H1 (cell line): ENCODE results near the gene DXO. TPM values are rescaled to one million over a fixed set of nuclear protein-coding genes. Genes with fewer than 3 reads are reported as not detected.

ENCODE experiments used
- CTCF ChIA-PET: fragments of 300-600 bp; sonication (Branson Sonifier 250); formaldehyde crosslinking; loops from one replicate; lab custom pipeline; 2021; ENCODE audit not compliant: partially characterized antibody; lab: Charles Lee
- POLR2A ChIA-PET: fragments of 300-600 bp; sonication (Branson Sonifier 250); formaldehyde crosslinking; loops from one replicate; lab custom pipeline; 2021; ENCODE audit warnings: inconsistent platforms; ENCODE audit not compliant: partially characterized antibody; lab: Charles Lee
- DNase-seq, 2 experiments: peaks; one replicate each; pipeline versions ENCODE4 v3.0.0 to v3.0.0-alpha.2; 2010 to 2022; ENCODE audit warnings: low spot score in 2 of 2, low read depth in 1 of 2, mixed read lengths in 1 of 2
- FAIRE-seq: peaks from 2 replicates; lab custom pipeline; 2011; peaks lifted over from hg19 to GRCh38; lab: Jason Lieb, UNC
- H2AFZ ChIP-seq: 2 replicates; pipeline ENCODE4 v1.8.1; 2012; ENCODE audit warnings: low read length, inconsistent platforms
- H2AK5ac ChIP-seq: 2 replicates; pipeline ENCODE4 v1.6.1; 2013; ENCODE audit warnings: low read depth, low read length
- H2BK120ac ChIP-seq: replicated peaks from 2 replicates; pipeline ENCODE3; 2013; ENCODE audit warnings: low read depth, low read length, inconsistent platforms
- H2BK12ac ChIP-seq: 2 replicates; pipeline ENCODE4 v1.6.1; 2013; ENCODE audit warnings: low read depth, low read length
- H2BK15ac ChIP-seq: 2 replicates; pipeline ENCODE4 v1.6.1; 2013; ENCODE audit warnings: low read length
- H2BK20ac ChIP-seq: 2 replicates; pipeline ENCODE4 v1.6.1; 2013; ENCODE audit warnings: low read length
- H2BK5ac ChIP-seq: 2 replicates; pipeline ENCODE4 v1.6.1; 2013; ENCODE audit warnings: low read depth, low read length
- H3K14ac ChIP-seq: 2 replicates; pipeline ENCODE4 v1.6.1; 2013; ENCODE audit warnings: inconsistent platforms; ENCODE audit not compliant: insufficient read length
- H3K18ac ChIP-seq: 2 replicates; pipeline ENCODE4 v1.6.1; 2013; ENCODE audit warnings: low read length; ENCODE audit errors: extremely low read depth
- H3K23ac ChIP-seq: 2 replicates; pipeline ENCODE4 v1.6.1; 2013; ENCODE audit warnings: inconsistent platforms; ENCODE audit not compliant: insufficient read length
- H3K23me2 ChIP-seq: 2 replicates; pipeline ENCODE4 v1.6.1; 2013; ENCODE audit warnings: low read depth, low read length
- H3K27ac ChIP-seq: 2 replicates; pipeline ENCODE4 v1.6.1; 2011; ENCODE audit warnings: low read depth, low read length, inconsistent platforms
- H3K27me3 ChIP-seq, 4 experiments: replicated peaks in 1 of 4; 1 replicate in 1 of 4; 2 replicates in 3 of 4; pipeline versions ENCODE4 v1.6.1 to v1.8.1; 2011 to 2013; ENCODE audit warnings: low read length in 3 of 4, mild to moderate bottlenecking in 3 of 4, inconsistent platforms in 2 of 4, mixed read lengths in 2 of 4, moderate library complexity in 1 of 4; ENCODE audit not compliant: control insufficient read depth in 3 of 4, insufficient read depth in 3 of 4; ENCODE audit errors: extremely low read depth in 1 of 4
- H3K36me3 ChIP-seq, 4 experiments: 2 replicates each; pipeline versions ENCODE4 v1.6.1 to v1.8.1; 2011 to 2013; ENCODE audit warnings: mild to moderate bottlenecking in 4 of 4, low read length in 3 of 4, moderate library complexity in 2 of 4, control low read depth in 1 of 4, inconsistent platforms in 1 of 4; ENCODE audit not compliant: insufficient read depth in 4 of 4, control insufficient read depth in 2 of 4
- H3K4ac ChIP-seq: replicated peaks from 2 replicates; pipeline ENCODE3; 2013; ENCODE audit warnings: low read length, low read depth, mixed read lengths, inconsistent platforms; ENCODE audit not compliant: insufficient read length
- H3K4me1 ChIP-seq, 4 experiments: replicated peaks in 1 of 4; 1 replicate in 1 of 4; 2 replicates in 3 of 4; pipeline versions ENCODE4 v1.6.1 to v1.8.1; 2011 to 2013; ENCODE audit warnings: low read length in 3 of 4, inconsistent platforms in 2 of 4, mixed read lengths in 1 of 4; ENCODE audit not compliant: insufficient read depth in 4 of 4, control insufficient read depth in 3 of 4
- H3K4me2 ChIP-seq, 2 experiments: 2 replicates each; pipeline versions ENCODE4 v1.6.1 to v1.8.1; 2011 to 2013; ENCODE audit warnings: low read depth in 2 of 2, low read length in 2 of 2, control low read depth in 1 of 2, inconsistent platforms in 1 of 2, mild to moderate bottlenecking in 1 of 2; ENCODE audit not compliant: insufficient read depth in 1 of 2
- H3K4me3 ChIP-seq, 4 experiments: fragments of 200-600, 300-600 bp in 1 of 4; sonication (generic), shearing (Covaris generic), sonication (Bioruptor Twin) in 1 of 4; 2 replicates each; pipeline versions ENCODE4 v1.5.1 to v1.8.1; 2011 to 2016; ENCODE audit warnings: low read length in 4 of 4, low read depth in 3 of 4, control low read depth in 2 of 4, inconsistent platforms in 2 of 4, mild to moderate bottlenecking in 2 of 4, mixed read lengths in 1 of 4, moderate library complexity in 1 of 4; ENCODE audit not compliant: insufficient read depth in 2 of 4; ENCODE audit errors: extremely low read depth in 1 of 4
- H3K56ac ChIP-seq: replicated peaks from 2 replicates; pipeline ENCODE3; 2013; ENCODE audit warnings: low read depth, mild to moderate bottlenecking, mixed read lengths, low read length, inconsistent platforms; ENCODE audit not compliant: insufficient read length
- H3K79me1 ChIP-seq: 2 replicates; pipeline ENCODE4 v1.6.1; 2013; ENCODE audit warnings: low read depth, low read length, control low read depth
- H3K79me2 ChIP-seq, 2 experiments: 2 replicates each; pipeline versions ENCODE4 v1.6.1 to v1.8.1; 2012 to 2013; ENCODE audit warnings: low read length in 2 of 2, mild to moderate bottlenecking in 2 of 2, inconsistent platforms in 1 of 2; ENCODE audit not compliant: insufficient read depth in 2 of 2, control insufficient read depth in 1 of 2
- H3K9ac ChIP-seq, 4 experiments: replicated peaks in 1 of 4; 1 replicate in 1 of 4; 2 replicates in 3 of 4; pipeline versions ENCODE4 v1.6.1 to v1.8.1; 2011 to 2013; ENCODE audit warnings: low read depth in 3 of 4, low read length in 3 of 4, control low read depth in 2 of 4, mild to moderate bottlenecking in 2 of 4, moderate library complexity in 2 of 4, inconsistent platforms in 1 of 4; ENCODE audit errors: extremely low read depth in 1 of 4
- H3K9me3 ChIP-seq, 2 experiments: 2 replicates each; pipeline versions ENCODE4 v1.6.1 to v1.8.1; 2012 to 2013; ENCODE audit warnings: mild to moderate bottlenecking in 2 of 2, moderate library complexity in 2 of 2, control low read depth in 1 of 2, inconsistent platforms in 1 of 2, low read depth in 1 of 2, low read length in 1 of 2, mixed read lengths in 1 of 2; ENCODE audit not compliant: insufficient read depth in 2 of 2
- H4K20me1 ChIP-seq, 2 experiments: replicated peaks in 1 of 2; 2 replicates each; pipeline versions ENCODE3 to v1.8.1; 2011 to 2013; ENCODE audit warnings: inconsistent platforms in 2 of 2, low read length in 2 of 2, mild to moderate bottlenecking in 1 of 2; ENCODE audit not compliant: insufficient read depth in 2 of 2, control insufficient read depth in 1 of 2
- H4K5ac ChIP-seq: 2 replicates; pipeline ENCODE4 v1.6.1; 2013; ENCODE audit warnings: low read length, low read depth, mixed read lengths, inconsistent platforms; ENCODE audit not compliant: insufficient read length
- H4K8ac ChIP-seq: 2 replicates; pipeline ENCODE4 v1.8.0; 2013; ENCODE audit warnings: mild to moderate bottlenecking, moderate library complexity, low read length, inconsistent platforms; ENCODE audit not compliant: insufficient read depth; ENCODE audit errors: extremely low read depth
- H4K91ac ChIP-seq: replicated peaks from 2 replicates; pipeline ENCODE3; 2013; ENCODE audit warnings: low read length, mixed read lengths, inconsistent platforms; ENCODE audit not compliant: insufficient read length
- ASH2L ChIP-seq: fragments of 200-600, 300-600 bp; sonication (generic); IDR thresholded peaks from one replicate; pipeline ENCODE4 v1.7.1; 2017; ENCODE audit warnings: low read length
- BACH1 ChIP-seq: IDR thresholded peaks from 2 replicates; pipeline ENCODE4 v1.6.1; 2012; ENCODE audit warnings: low read length, improper control_type of control experiment
- BCL11A ChIP-seq, 2 experiments: IDR thresholded peaks; one replicate each; pipeline ENCODE4 v1.6.1; 2011; ENCODE audit warnings: low read depth in 2 of 2, low read length in 2 of 2, mild to moderate bottlenecking in 2 of 2
- CHD2 ChIP-seq: IDR thresholded peaks from 2 replicates; pipeline ENCODE4 v1.6.1; 2012; ENCODE audit warnings: low read length, improper control_type of control experiment
- CTBP2 ChIP-seq: IDR thresholded peaks from 2 replicates; pipeline ENCODE4 v1.7.0; 2011; ENCODE audit warnings: borderline replicate concordance, mild to moderate bottlenecking, moderate library complexity, mixed read lengths, low read length; ENCODE audit not compliant: insufficient read depth, insufficient read length
- GTF2F1 ChIP-seq: IDR thresholded peaks from 2 replicates; pipeline ENCODE4 v1.6.1; 2012; ENCODE audit warnings: low read depth, low read length, improper control_type of control experiment, borderline replicate concordance
- POLR2AphosphoS5 ChIP-seq: IDR thresholded peaks from 2 replicates; pipeline ENCODE4 v1.6.1; 2011; ENCODE audit warnings: low read depth, low read length
- RFX5 ChIP-seq: IDR thresholded peaks from 2 replicates; pipeline ENCODE4 v1.6.1; 2011; ENCODE audit warnings: low read depth, low read length, improper control_type of control experiment, borderline replicate concordance
- RXRA ChIP-seq: IDR thresholded peaks from 2 replicates; pipeline ENCODE4 v1.6.1; 2011; ENCODE audit warnings: low read depth, mild to moderate bottlenecking, low read length, moderate library complexity; ENCODE audit not compliant: insufficient read depth
- TBP ChIP-seq: IDR thresholded peaks from 2 replicates; pipeline ENCODE4 v1.6.1; 2011; ENCODE audit warnings: low read depth, low read length, improper control_type of control experiment
- USF2 ChIP-seq: IDR thresholded peaks from 2 replicates; pipeline ENCODE4 v1.6.1; 2011; ENCODE audit warnings: low read length, improper control_type of control experiment
- WGBS, 2 experiments: shearing (Covaris generic) in 1 of 2; methylation state at CpG; one replicate each; pipeline versions ENCODE4 v1.1.6 to v1.1.7; 2013 to 2015; ENCODE audit warnings: low lambda C conversion rate in 2 of 2, mixed read lengths in 2 of 2, inconsistent platforms in 1 of 2, low coverage in 1 of 2, missing lambda C conversion rate in 1 of 2; ENCODE audit not compliant: insufficient replicate concordance in 2 of 2, insufficient coverage in 1 of 2, insufficient read length in 1 of 2; ENCODE audit errors: extremely low coverage in 1 of 2, missing lambda C conversion rate in 1 of 2; 5-methylcytosine and 5-hydroxymethylcytosine counted together
- polyA plus RNA-seq, 7 experiments: library from polyadenylated mRNA; depleted of rRNA in 3 of 7; stranded (reverse) in 5 of 7; unstranded in 2 of 7; fragments of >200 nt in 5 of 7; fragments of 200-250 nt in 2 of 7; gene quantifications; 1 replicate in 5 of 7; 2 replicates in 1 of 7; 4 replicates in 1 of 7; pipeline versions ENCODE4 v1.2.1 to v1.2.3, GENCODE V29; 2011 to 2013; ENCODE audit warnings: missing spikeins in 2 of 7, mixed read lengths in 2 of 7
- total RNA-seq: library from RNA; stranded (reverse); fragmentation: NEBNext Ultra II Directional; extraction: Animal tissue kit (Norgen Biotek cat#: 25700); gene quantifications from 2 replicates; pipeline ENCODE4 v1.2.1, GENCODE V29; 2021
- TF ChIP-seq, protein P1 (sequence below): IDR thresholded peaks from 2 replicates; pipeline ENCODE4 v1.6.1; 2011; ENCODE audit warnings: low read depth, mild to moderate bottlenecking, low read length; ENCODE audit not compliant: insufficient read depth

DXO gene
- total and polyA plus RNA-seq, 2 of the 8 experiments (the other 6 are each of a cell fraction or from before 2014, with no cell fraction given): 14.7 to 23.9 TPM

DNA sequence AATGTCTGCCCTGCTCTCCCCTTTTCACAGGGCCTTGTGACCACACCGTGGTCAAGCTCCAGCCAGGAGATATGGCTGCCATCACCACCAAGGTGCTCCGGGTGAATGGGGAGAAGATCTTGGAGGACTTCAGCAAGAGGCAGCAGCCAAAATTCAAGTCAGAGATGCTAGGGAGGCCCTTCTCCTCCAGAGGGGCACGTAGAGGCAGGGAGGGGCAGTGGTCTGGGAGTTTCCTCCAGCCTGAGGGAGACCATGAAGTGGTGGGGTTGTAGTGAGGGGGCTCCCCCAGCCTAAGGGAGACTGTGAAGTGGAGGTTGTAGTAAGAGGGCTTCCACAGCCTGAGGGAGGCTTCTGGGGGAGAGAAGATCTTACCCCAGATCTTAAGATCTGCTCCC, 4.0 kb downstream of the DXO start:
- Histone ChIP-seq H3K56ac (no peak overlapping the region), H3K79me1 (peaks cover 4% of the 10 kb centered on the region; the same call in 1 of the 2 replicates), H2BK120ac (no peak overlapping the region), H3K18ac (no peak overlapping the region), H3K36me3 (peaks cover 13 to 51% (median 41%) of the 10 kb centered on the region in 4 experiments), H2AFZ (no peak overlapping the region), H3K4me1 (peaks cover 0 to 6% (median 3%) of the 10 kb centered on the region in 4 experiments; a peak in 4 of 7 replicates), H3K14ac (no peak overlapping the region), H2BK20ac (no peak overlapping the region), H3K9me3 (no peaks in the 10 kb centered on the region), H4K8ac (no peak overlapping the region), H3K23ac (no peak overlapping the region), H4K5ac (no peak overlapping the region), H3K27me3 (no peaks in the 10 kb centered on the region; a peak in 1 of 7 replicates), H2BK12ac (no peak overlapping the region), H4K91ac (no peak overlapping the region), H3K9ac (no peak overlapping the region), H3K4me3 (no peak overlapping the region), H2AK5ac (no peak overlapping the region), H3K27ac (no peak overlapping the region), H3K79me2 (peaks cover 0 to 2% of the 10 kb centered on the region in 2 experiments; a peak in 1 of 4 replicates), H3K4me2 (no peak overlapping the region), H2BK5ac (no peak overlapping the region), H3K23me2 (peaks cover 11% of the 10 kb centered on the region), H4K20me1 (peaks cover 0 to 3% of the 10 kb centered on the region in 2 experiments), H2BK15ac (no peak overlapping the region), H3K4ac (no peak overlapping the region)
- 94% methylated on average over 3 of the region's 3 CpGs; no CpG with 5 or more reads in 1 of the 2 experiments for whole genome bisulfite sequencing, 2 experiments
- no peak for FAIRE-seq
- TF ChIP-seq CHD2: no peak
- no peak for TF ChIP-seq RXRA
- no peak for TF ChIP-seq RFX5
- no peak for TF ChIP-seq GTF2F1
- TF ChIP-seq, protein P1, sequence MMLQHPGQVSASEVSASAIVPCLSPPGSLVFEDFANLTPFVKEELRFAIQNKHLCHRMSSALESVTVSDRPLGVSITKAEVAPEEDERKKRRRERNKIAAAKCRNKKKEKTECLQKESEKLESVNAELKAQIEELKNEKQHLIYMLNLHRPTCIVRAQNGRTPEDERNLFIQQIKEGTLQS: no peak
- TF ChIP-seq CTBP2: no peak
- no peak for TF ChIP-seq TBP
- TF ChIP-seq BACH1: no peak
- no peak for TF ChIP-seq ASH2L
- no peak for TF ChIP-seq USF2
- no peak for TF ChIP-seq POLR2AphosphoS5
- TF ChIP-seq BCL11A (IDR thresholded peaks at IDR 0.05; ENCODE audit: low read depth in 2 of 2, low read length in 2 of 2): no peak
- no peak for DNase-seq
- CTCF ChIA-PET: interaction anchor here (10.2 kb wide), 1 partner anchor 16 kb away, joined by 84 read pairs; no protein-coding TSS in a partner anchor
- POLR2A ChIA-PET: interaction anchor here (0.6 to 15.3 kb wide), 2 partner anchors 12 to 13 kb away, joined by 3 to 279 read pairs; partner anchors contain the start of genes NELFE and SKIC2
